Heart right ventricle (tissue), 16 donors: Measurements from ENCODE around the gene SPATC1L. TPM values are rescaled to one million over a fixed set of nuclear protein-coding genes. Genes with fewer than 3 reads are reported as not detected.

Experiments
- ATAC-seq, 8 donors: fragments of 200-7000 bp; cut with Tn5 transposase; one replicate each; pipeline ENCODE4 v1.9.1; 2020; ENCODE audit warnings: mild to moderate bottlenecking in 8 of 8, moderate library complexity in 8 of 8, moderate number of reproducible peaks in 1 of 8
- DNase-seq, 2 donors: peaks; one replicate each; pipeline ENCODE4 v3.0.0-alpha.2; 2020
- H3K27ac ChIP-seq, 10 donors: fragments of 200-600 bp; sonication (generic) in 2 of 10; one replicate each; pipeline versions ENCODE4 v1.5.0 to v1.8.0; 2020 to 2022; ENCODE audit warnings: mild to moderate bottlenecking in 3 of 10
- H3K27me3 ChIP-seq, 7 donors: fragments of 200-600 bp; one replicate each; pipeline ENCODE4 v1.8.0; 2021 to 2022; ENCODE audit warnings: mild to moderate bottlenecking in 2 of 7
- H3K36me3 ChIP-seq, 9 donors: fragments of 200-600 bp; sonication (generic) in 1 of 9; one replicate each; pipeline versions ENCODE4 v1.5.0 to v1.8.0; 2020 to 2022; ENCODE audit warnings: mild to moderate bottlenecking in 2 of 9
- H3K4me1 ChIP-seq, 9 donors: fragments of 200-600 bp; sonication (generic) in 1 of 9; one replicate each; pipeline versions ENCODE4 v1.5.0 to v1.8.0; 2020 to 2022; ENCODE audit warnings: mild to moderate bottlenecking in 4 of 9
- H3K4me3 ChIP-seq, 10 donors: fragments of 200-600 bp; sonication (generic) in 2 of 10; one replicate each; pipeline versions ENCODE4 v1.5.0 to v1.8.0; 2020 to 2022; ENCODE audit warnings: mild to moderate bottlenecking in 7 of 10, moderate library complexity in 2 of 10
- H3K9me3 ChIP-seq, 11 donors: fragments of 200-600 bp in 10 of 11; sonication (generic) in 2 of 11; one replicate each; pipeline versions ENCODE4 v1.5.0 to v1.8.0; 2013 to 2022; ENCODE audit warnings: mild to moderate bottlenecking in 2 of 11, control low read depth in 1 of 11, moderate library complexity in 1 of 11
- WGBS, 2 donors: extraction: QIAGEN DNeasy Blood & Tissue Kit; methylation state at CpG; one replicate each; pipeline ENCODE4 v1.1.7; 2013; ENCODE audit warnings: inconsistent platforms in 1 of 2; 5-methylcytosine and 5-hydroxymethylcytosine counted together
- intact Hi-C, 10 donors: fragments of 100-400 bp; cut with DNase I; formaldehyde crosslinking; loops; one replicate each; pipeline versions ENCODE4 v1.11.1 to v1.14.2; 2022
- polyA plus RNA-seq, 2 donors: library from polyadenylated mRNA; stranded (reverse); fragments of 200-250 nt; gene quantifications; one replicate each; pipeline ENCODE4 v1.2.3, GENCODE V29; 2013
- total RNA-seq, 10 donors: library from RNA; stranded (reverse); fragmentation: NEBNext Ultra II Directional in 3 of 10; extraction: Animal tissue kit (Norgen Biotek cat#: 25700) in 3 of 10; gene quantifications; one replicate each; pipeline versions ENCODE4 v1.2.1 to v1.2.4, GENCODE V29; 2021 to 2023
- TF ChIP-seq, protein P1 (sequence below), 9 donors: fragments of 200-600 bp; sonication (generic) in 2 of 9; IDR thresholded peaks; one replicate each; pipeline versions ENCODE4 v1.5.0 to v1.8.0; 2021 to 2022; ENCODE audit warnings: antibody characterized with exemption in 9 of 9, mild to moderate bottlenecking in 5 of 9, moderate library complexity in 1 of 9
- donor health status: Arrhythmogenic right ventricular cardiomyopathy.
- donor health status: ischemic (EF 13 %, LVEDD 7.1; RV severe dilation, severe dysfunction).
- donor health status: healthy with polysubstance abuse.
- donor health status: DM: no; HTN: yes; CAD: no.
- donor health status: DM: no; HTN: no; CAD: no.
- donor health status: ischemic (EF 25% LVEDD 6.9; RV normal size, moderate dysfunction).
- donor health status: ischemic (EF 25% LVEDD 5.7; RV mildly dilated, moderate dysfunction).
- donor health status: healthy.
- donor health status: DM: yes; HTN: yes; CAD: no.
- donor health status: Ischemic cardiomyopathy.
- donor health status: ischemic (EF 35%, LVEDD 5.7; RV mildly dilated, moderate dysfunction).
- donor health status: nonischemic (EF 11% LVEDD 7.7; RV severe dilation, severe dysfunction).
- donor health status: DM: yes; HTN: yes; CAD: no.
- donor health status: PGD.
- donor health status: ischemic (EF 29% LVEDD 5.4; RV normal size, mild dysfunction).
- donor health status: nonischemic (EF 23%, LVEDD 6.1; RV moderate dilation, normal function).

SPATC1L gene
- total and polyA plus RNA-seq, 12 donors, result 4.7 to 14.6 (median 8.4) TPM

DNA sequence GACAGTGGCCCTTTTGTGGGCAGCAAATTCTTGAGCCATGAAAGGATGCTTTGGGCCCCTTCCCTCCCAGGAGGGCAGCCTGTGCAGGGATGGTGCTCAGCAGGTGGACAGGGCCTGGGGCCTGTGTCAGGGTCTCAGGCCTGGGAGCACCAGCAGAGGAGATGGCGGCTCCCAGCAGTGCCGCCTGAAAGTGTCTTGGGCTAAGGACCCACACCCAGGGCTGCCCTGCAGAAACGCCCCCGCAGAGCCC lies 52.7 kb downstream of the SPATC1L start:
- no peak for DNase-seq
- peak in 2 of 8 donors; percentile 1 to 3 for ATAC-seq
- TF ChIP-seq, protein P1, sequence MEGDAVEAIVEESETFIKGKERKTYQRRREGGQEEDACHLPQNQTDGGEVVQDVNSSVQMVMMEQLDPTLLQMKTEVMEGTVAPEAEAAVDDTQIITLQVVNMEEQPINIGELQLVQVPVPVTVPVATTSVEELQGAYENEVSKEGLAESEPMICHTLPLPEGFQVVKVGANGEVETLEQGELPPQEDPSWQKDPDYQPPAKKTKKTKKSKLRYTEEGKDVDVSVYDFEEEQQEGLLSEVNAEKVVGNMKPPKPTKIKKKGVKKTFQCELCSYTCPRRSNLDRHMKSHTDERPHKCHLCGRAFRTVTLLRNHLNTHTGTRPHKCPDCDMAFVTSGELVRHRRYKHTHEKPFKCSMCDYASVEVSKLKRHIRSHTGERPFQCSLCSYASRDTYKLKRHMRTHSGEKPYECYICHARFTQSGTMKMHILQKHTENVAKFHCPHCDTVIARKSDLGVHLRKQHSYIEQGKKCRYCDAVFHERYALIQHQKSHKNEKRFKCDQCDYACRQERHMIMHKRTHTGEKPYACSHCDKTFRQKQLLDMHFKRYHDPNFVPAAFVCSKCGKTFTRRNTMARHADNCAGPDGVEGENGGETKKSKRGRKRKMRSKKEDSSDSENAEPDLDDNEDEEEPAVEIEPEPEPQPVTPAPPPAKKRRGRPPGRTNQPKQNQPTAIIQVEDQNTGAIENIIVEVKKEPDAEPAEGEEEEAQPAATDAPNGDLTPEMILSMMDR (IDR thresholded peaks at IDR 0.05), result no peak
- 93 to 94% methylated on average over 4 of the region's 4 CpGs for WGBS, 2 donors
- H3K36me3 ChIP-seq, result peaks cover 0 to 35% (median 0%) of the 10 kb centered on the region in 9 donors
- H3K9me3 ChIP-seq, result no peaks in the 10 kb centered on the region
- no peak overlapping the region for H3K4me3 ChIP-seq
- peaks cover 0 to 18% (median 12%) of the 10 kb centered on the region in 9 donors for H3K4me1 ChIP-seq
- intact Hi-C loops, result no loop called here
- no peaks in the 10 kb centered on the region for H3K27me3 ChIP-seq
- no peak overlapping the region for H3K27ac ChIP-seq

DNA sequence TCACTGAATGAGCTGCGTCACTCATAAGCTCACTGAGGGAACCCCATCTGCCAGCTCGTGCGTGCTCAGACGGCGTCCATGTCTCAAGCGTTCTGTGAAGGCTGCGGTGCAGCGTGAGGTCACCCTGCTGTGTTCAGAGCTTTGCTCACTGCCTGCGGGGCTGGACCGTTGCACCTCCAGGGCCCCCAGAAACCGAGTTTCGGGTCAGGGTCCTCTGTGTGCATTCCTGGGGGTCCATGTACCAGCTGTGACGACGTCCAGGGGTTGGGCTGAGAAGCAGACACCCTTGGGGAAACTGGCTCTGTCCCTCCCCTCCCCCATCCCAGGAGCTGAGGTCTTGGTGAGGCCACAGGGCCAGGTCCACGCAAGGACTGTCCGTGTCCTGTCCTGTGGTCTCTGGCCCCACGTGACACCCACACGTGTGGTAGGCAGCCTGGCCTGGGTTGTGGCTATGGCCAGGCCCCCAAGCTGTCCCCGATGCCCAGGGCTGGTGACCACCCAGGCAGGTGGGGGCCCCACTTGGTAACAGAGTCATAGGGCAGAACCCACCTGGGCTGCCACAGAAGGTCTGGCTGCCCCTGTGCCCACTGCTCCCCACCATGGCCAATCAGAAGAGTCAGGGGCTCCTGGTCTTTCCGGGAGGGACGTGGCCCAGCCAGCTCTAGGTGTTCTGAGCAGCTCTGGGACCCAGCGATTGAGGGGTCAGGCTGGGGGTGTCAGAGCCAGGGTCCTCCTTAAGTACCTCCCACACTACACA lies 53.2 kb downstream of the SPATC1L start:
- TF ChIP-seq, protein P1 (IDR thresholded peaks at IDR 0.05), result no peak
- H3K9me3 ChIP-seq, result no peaks in the 10 kb centered on the region
- 64 to 67% methylated on average over 22 of the region's 22 CpGs for WGBS, 2 donors
- DNase-seq (peak in 1 of 2 donors; percentile 31), ATAC-seq (peak in 4 of 8 donors; percentile 2 to 13 (median 6))
- H3K36me3 ChIP-seq, result peaks cover 0 to 40% (median 3%) of the 10 kb centered on the region in 9 donors
- intact Hi-C loops, result no loop called here
- H3K27me3 ChIP-seq, result no peaks in the 10 kb centered on the region
- H3K27ac ChIP-seq, result no peak overlapping the region
- peaks cover 0 to 18% (median 11%) of the 10 kb centered on the region in 9 donors for H3K4me1 ChIP-seq
- no peak overlapping the region for H3K4me3 ChIP-seq

DNA sequence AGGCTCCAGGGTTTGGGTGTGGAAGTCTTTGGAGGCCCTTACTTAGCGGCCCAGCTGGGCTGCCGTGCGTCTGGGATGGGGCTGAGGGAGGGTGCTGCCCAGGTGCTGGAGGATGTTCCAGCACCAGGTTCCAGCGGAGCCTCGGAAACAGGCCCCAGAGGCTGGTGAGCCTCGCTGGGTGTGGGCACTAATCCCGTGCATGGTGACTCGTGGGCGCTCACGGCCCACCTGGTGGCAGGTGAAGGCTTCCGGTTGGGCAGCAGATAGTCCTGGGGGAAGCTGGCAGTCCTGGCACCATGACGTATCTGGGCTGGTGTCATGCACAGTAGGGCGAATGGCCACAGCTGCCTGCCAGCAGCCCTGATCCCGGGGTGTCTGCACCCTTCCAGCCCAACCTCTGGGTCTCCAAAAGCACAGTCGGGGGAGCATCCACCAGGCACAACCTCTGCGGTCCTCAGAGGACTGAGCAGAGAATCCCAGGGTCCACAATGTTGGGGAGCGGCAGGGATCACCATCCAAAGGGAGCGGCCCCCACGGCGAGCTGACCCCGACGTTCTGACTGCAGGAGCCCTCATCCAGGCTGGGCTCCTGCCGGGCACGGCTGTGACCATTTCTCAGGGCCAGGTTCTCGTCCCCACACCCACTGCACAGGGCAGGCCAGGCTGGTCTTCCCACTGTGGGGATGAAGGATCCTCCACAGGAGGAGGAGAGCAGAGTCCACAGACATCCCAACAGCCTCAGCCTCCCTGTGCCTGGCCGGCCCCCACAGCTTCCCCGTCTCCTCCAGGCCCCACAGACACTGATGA lies 54.2 kb downstream of the SPATC1L start:
- intact Hi-C loops, result no loop called here

More for the DNA sequence above, 54.2 kb downstream of the SPATC1L start:
- TF ChIP-seq, protein P1 (IDR thresholded peaks at IDR 0.05), result no peak
- Histone ChIP-seq H3K4me1 (peaks cover 0 to 18% (median 11%) of the 10 kb centered on the region in 9 donors), H3K4me3 (no peak overlapping the region), H3K9me3 (no peaks in the 10 kb centered on the region), H3K27ac (peak overlapping the region in 1 of 10 donors; percentile 17), H3K36me3 (peaks cover 0 to 49% (median 5%) of the 10 kb centered on the region in 9 donors), H3K27me3 (no peaks in the 10 kb centered on the region)
- 81 to 88% methylated on average over 27 of the region's 27 CpGs for WGBS, 2 donors
- no peak for ATAC-seq
- DNase-seq, result peak in 1 of 2 donors; percentile 20
